WTC11 (cell line): Measurements from ENCODE around the gene CDK5RAP2.

ENCODE experiments used
- ATF3 ChIP-seq: sonication (generic); formaldehyde crosslinking; conservative IDR thresholded peaks from 2 replicates; pipeline ENCODE4 v1.8.1; 2022; ENCODE audit warnings: mild to moderate bottlenecking, missing genetic modification reagents
- ATF6 ChIP-seq: sonication (generic); formaldehyde crosslinking; IDR thresholded peaks from 2 replicates; pipeline ENCODE4 v1.8.1; 2023; ENCODE audit warnings: mild to moderate bottlenecking, missing genetic modification reagents
- CREB1 ChIP-seq: sonication (generic); formaldehyde crosslinking; IDR thresholded peaks from 2 replicates; pipeline ENCODE4 v1.8.0; 2023; ENCODE audit warnings: mild to moderate bottlenecking, missing genetic modification reagents
- CTCF ChIP-seq: fragments of 200-600 bp; IDR thresholded peaks from 2 replicates; pipeline ENCODE4 v1.8.0; 2022; ENCODE audit warnings: antibody characterized with exemption
- E2F4 ChIP-seq: sonication (generic); formaldehyde crosslinking; IDR thresholded peaks from 2 replicates; pipeline ENCODE4 v1.8.1; 2022; ENCODE audit warnings: low read depth, mild to moderate bottlenecking, moderate library complexity, missing genetic modification reagents, borderline replicate concordance
- EMX1 ChIP-seq: fragments of 250-450 bp; sonication (Bioruptor Pico); IDR thresholded peaks from 2 replicates; pipeline ENCODE4 v1.8.0; 2021; ENCODE audit warnings: mild to moderate bottlenecking
- FOXJ3 ChIP-seq: sonication (generic); formaldehyde crosslinking; IDR thresholded peaks from 2 replicates; pipeline ENCODE4 v1.9.0; 2021; ENCODE audit warnings: missing genetic modification reagents, mild to moderate bottlenecking, borderline replicate concordance
- HMGXB4 ChIP-seq: sonication (generic); formaldehyde crosslinking; IDR thresholded peaks from 2 replicates; pipeline ENCODE4 v1.8.1; 2023; ENCODE audit warnings: mild to moderate bottlenecking, moderate library complexity, missing genetic modification reagents
- IRF1 ChIP-seq: sonication (generic); formaldehyde crosslinking; IDR thresholded peaks from 2 replicates; pipeline ENCODE4 v1.8.0; 2023; ENCODE audit warnings: missing genetic modification reagents
- MAX ChIP-seq: sonication (generic); formaldehyde crosslinking; IDR thresholded peaks from 2 replicates; pipeline ENCODE4 v1.8.0; 2022; ENCODE audit warnings: mild to moderate bottlenecking, missing genetic modification reagents
- PRDM15 ChIP-seq: sonication (generic); formaldehyde crosslinking; IDR thresholded peaks from 2 replicates; pipeline ENCODE4 v1.8.0; 2022; ENCODE audit warnings: missing genetic modification reagents
- SOX15 ChIP-seq: fragments of 250-450 bp; sonication (Bioruptor Pico); IDR thresholded peaks from 2 replicates; pipeline ENCODE4 v1.9.0; 2021; ENCODE audit warnings: mild to moderate bottlenecking
- ZNF263 ChIP-seq: sonication (generic); formaldehyde crosslinking; IDR thresholded peaks from 2 replicates; pipeline ENCODE4 v1.8.1; 2022; ENCODE audit warnings: low read depth, mild to moderate bottlenecking, moderate library complexity, missing genetic modification reagents
- ZNF317 ChIP-seq: sonication (generic); formaldehyde crosslinking; IDR thresholded peaks from 2 replicates; pipeline ENCODE4 v1.8.1; 2023; ENCODE audit warnings: low read depth, mild to moderate bottlenecking, moderate library complexity, missing genetic modification reagents, borderline replicate concordance

GRCh38 chr9:120507936-120508510, 71.9 kb downstream of the CDK5RAP2 start:
- TF ChIP-seq CTCF (no peak), ATF3 (no peak), SOX15 (no peak), PRDM15 (CRISPR knock-in tag) (no peak), FOXJ3 (CRISPR knock-in tag) (no peak), CREB1 (CRISPR knock-in tag) (no peak), HMGXB4 (CRISPR knock-in tag) (no peak), ATF6 (CRISPR knock-in tag) (no peak), ZNF317 (CRISPR knock-in tag) (no peak), ZNF263 (CRISPR knock-in tag) (no peak), IRF1 (no peak), EMX1 (CRISPR knock-in tag) (no peak), MAX (no peak), E2F4 (no peak)
